Suppressor macrophage (primary cell): ENCODE results near the gene CXCL1.
"Not testable (repeated sequence)": the region's sequence is repeated elsewhere in the genome, so short reads cannot be mapped to it uniquely, and the experiment has no call there.

Experiments
- DNase-seq, 4 experiments: peaks; one replicate each; pipeline ENCODE4 v3.0.0-alpha.2; 2020 to 2022

Gene CXCL1

GRCh38 chr4:73883306-73883705 lies 14.1 kb downstream of the CXCL1 start:
- DNase-seq: no peak

DNA sequence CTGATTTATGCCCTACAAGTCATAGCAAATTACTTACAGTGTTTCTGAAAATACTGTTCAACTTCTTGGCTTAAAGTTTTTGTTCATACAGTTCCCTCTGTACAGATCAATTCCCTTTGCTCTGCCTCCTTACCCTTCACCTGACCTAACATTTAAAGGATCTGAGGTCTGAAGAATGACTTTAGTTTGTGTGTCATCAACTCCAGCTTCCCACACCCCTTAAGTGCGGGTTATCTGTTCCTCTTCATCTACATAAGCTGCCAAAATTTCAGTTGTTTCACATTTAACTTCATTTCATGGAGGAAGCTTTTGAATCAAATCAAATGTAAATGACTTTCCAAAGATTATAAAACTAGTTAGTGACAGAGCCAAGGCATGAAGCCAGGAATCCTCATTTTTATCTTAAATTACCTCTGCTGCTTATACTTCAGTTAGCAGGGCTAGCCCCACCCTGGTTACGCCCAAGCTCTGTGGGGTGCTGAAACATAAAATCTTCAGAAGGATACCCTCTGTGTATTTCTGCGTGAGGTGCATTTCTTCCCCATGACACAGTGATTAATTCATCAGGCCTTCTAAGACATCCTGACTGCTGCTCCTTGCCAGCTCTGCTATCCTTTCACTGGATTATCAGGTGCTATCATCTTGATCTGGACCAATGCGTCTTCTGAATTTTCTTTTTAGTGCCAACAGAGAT lies 16.5 kb downstream of the CXCL1 start:
- peak in 3 of 4 experiments; percentile 22 to 52 (median 25) for DNase-seq

DNA sequence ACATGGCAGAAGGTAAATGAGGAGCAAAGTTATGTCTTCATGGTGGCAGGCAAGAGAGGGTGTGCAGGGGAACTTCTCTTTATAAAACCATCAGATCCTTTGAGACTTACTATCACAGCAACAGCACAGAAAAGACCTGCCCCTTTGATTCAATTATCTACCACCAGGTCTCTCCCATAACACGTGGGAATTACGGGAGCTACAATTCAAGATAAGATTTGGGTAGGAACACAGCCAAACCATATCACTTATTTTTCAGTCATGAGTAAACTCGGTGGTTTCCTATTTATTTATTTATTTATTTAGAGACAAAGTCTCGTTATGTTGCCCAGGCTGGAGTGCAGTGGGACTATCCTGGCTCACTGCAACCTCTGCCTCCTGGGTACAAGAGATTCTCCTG lies 22.1 kb downstream of the CXCL1 start:
- no peak for DNase-seq

- DNase-seq: peak in 2 of 4 experiments; percentile 9 to 45
Measured at GRCh38 chr4:73891739-73892405, 22.7 kb downstream of the CXCL1 start.

GRCh38 chr4:73892966-73893365 lies 23.8 kb downstream of the CXCL1 start:
- DNase-seq: no peak

- no peak for DNase-seq
Measured at GRCh38 chr4:73894001-73894400, 24.8 kb downstream of the CXCL1 start.

- DNase-seq: no peak
Measured at GRCh38 chr4:73895201-73896175, 26.3 kb downstream of the CXCL1 start.

DNA sequence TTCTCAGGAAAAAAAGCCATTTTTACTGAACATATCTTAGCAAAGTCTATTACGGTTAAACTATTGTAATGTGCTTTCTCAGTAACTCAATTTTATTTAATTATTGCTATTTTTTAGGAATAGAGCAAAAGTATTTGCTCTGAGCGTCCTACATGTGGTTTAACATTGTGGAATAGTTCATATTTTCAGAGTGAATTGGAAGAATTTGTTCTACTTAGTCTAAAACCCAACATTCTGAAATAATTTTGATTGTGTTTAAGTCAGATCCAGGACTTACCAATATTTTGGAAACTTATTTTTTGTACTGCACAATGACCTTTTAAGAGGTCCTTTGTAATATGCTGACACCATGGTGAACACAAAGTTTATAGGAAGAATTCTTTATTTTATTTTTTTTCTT lies 27.2 kb downstream of the CXCL1 start:
- no peak for DNase-seq

GRCh38 chr4:73897380-73898136 lies 28.4 kb downstream of the CXCL1 start:
- no peak for DNase-seq

- DNase-seq: not testable (repeated sequence)
Measured at GRCh38 chr4:73899338-73899737, 30.1 kb downstream of the CXCL1 start.

DNA sequence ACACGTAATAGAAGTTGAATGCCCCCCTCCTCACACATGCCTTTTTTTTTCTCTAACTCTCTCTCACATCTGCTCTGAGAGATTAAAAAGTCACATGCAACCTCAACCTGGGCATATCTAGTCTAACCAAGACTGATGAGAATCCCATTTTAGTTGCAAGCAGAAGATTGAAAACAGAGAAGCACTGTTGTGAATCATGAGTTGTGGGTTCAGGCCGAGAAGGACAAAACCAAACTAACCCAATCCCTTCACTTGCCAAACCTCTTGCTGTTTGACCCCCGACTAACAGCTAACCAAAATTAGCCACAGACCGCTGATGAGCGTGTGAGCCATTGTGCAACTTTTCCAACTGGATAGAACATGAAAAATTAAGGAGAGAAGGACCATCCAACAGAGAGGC lies 31.8 kb downstream of the CXCL1 start:
- no peak for DNase-seq

DNA sequence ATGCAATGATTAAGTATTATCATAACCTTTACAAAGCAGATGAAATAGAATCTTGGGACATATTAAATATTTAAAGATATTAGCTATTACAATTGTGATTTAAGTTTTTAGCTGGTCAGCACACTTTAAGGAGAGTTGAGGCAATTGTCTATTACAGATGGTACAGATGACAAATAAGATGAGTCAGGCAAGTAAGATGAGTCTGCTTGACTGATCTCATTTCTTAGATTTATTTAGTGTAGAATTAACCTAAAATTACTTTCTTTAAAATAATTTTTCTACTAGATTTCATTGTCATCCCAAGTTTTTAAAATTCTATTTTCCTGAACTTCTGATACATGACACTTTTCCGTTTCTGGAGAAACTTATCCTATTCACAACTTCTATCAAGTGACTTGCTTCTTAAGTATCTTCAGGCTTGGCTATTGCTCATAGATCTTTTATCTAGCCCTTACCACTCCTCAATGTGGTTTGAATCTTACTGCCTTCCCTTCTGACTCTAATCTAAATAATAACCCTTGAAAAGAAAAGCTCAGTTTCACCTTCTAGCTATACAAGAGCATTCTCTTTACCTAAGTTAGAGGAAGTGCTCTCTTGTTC lies 32.9 kb downstream of the CXCL1 start:
- peak in 2 of 4 experiments; percentile 9 to 19 for DNase-seq

DNA sequence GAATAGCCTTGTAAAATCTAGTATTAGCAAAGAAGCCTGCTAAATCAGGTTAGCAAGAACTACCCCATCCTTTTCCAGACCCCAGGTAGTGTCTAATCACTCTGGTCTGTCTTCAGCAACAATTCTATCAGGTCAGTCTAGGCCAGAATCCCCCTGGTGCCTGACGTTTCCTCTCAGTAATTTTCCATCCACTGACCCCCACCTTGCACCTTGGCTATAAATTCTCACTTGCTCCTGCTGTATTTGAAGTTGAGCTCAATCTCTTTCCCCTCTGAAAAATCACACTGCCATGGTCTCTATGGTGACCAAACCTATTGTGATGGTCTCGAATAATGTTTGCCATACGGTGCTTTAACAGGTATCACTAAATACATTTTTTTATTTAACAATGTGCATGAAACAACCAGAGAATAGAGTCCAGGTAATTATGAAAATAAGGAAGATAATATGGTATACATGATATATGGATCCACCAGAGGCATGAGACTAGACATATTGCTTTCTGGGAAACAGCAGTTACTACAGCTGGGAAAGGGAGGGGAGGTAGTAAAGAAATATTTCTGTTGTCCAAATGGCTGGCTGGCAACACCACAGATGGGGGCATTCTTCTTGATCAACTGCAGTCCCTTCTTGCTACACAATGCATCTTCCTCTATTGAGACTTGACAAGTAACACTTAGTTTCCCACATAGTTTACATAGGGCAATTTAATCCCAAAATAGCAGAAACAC lies 33.8 kb downstream of the CXCL1 start:
- DNase-seq: peak in 3 of 4 experiments; percentile 8 to 29 (median 11)

DNA sequence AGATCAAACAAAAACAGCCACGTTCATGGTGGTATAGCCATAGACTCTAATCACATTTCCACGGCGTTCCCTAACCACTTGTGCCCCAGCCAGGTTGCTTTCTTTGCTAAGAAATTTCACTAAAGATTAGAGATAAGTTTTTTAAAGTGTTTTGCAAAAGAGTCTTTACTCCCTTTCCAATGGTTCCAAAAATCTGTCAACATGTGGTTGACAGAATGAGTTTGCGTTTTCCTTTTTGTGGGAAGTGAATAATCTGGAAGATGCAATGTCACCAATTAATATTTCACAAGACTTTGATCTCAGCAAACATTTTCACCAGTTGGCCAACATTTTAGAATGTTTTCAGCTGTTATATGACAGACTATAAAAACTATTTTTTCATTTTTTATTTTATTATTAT lies 35.3 kb downstream of the CXCL1 start:
- DNase-seq: peak in 2 of 4 experiments; percentile 11 to 28

GRCh38 chr4:73908965-73909364 lies 39.8 kb downstream of the CXCL1 start:
- no peak for DNase-seq

GRCh38 chr4:73911746-73912145 lies 42.6 kb downstream of the CXCL1 start:
- no peak for DNase-seq

- no peak for DNase-seq
Measured at GRCh38 chr4:73912191-73912590, 43.0 kb downstream of the CXCL1 start.

DNA sequence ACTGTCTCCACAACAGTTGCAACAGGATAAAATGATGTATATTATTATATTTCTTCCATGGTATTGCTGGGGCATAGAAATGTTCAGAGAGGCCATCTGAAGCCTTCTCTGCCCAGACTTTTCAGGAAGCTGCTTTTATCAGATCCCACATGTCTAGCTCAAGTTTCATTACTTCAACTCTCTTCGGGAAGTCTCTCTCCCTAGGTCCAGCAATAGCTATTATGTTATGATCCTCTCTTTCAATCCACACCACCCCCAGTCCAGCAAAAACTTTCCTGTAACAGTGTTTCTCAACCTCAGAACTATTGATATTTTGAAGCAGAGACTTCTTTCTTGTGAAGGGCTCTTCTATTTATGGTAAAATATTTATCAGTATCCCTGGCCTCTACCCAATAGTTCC lies 44.9 kb downstream of the CXCL1 start:
- DNase-seq: no peak

- DNase-seq: no peak
Measured at GRCh38 chr4:73916172-73916925, 47.2 kb downstream of the CXCL1 start.

- peak; percentile 10 to 62 (median 39) for DNase-seq
Measured at GRCh38 chr4:73917081-73917501, 47.9 kb downstream of the CXCL1 start.
